ENCODE measurements around the gene CNPY1. TPM values are rescaled to one million over a fixed set of nuclear protein-coding genes. Genes with fewer than 3 reads are reported as not detected.

CNPY1 gene
- total and polyA plus RNA-seq, 4 donors: not detected

- ATAC-seq (ENCODE audit: insufficient read depth, low FRiP score): no peak
- TF ChIP-seq CTCF (IDR thresholded peaks at IDR 0.05; ENCODE audit: control extremely low read depth, extremely low read depth): no peak
- no peak overlapping the region for H3K9ac ChIP-seq (ENCODE audit: insufficient read depth in 1 of 2, low read length in 2 of 2)
Observed at GRCh38 chr7:155459700-155460461, 86.5 kb downstream of the CNPY1 start.

GRCh38 chr7:155458878-155459699 lies 87.3 kb downstream of the CNPY1 start:
- peaks cover 0 to 22% (median 3%) of the 10 kb centered on the region in 5 donors for H3K4me1 ChIP-seq (ENCODE audit: control insufficient read depth in 5 of 5, insufficient read depth in 5 of 5, low read length in 5 of 5)
- no peak overlapping the region for H3K4me3 ChIP-seq
- no peaks in the 10 kb centered on the region for H3K36me3 ChIP-seq (ENCODE audit: control insufficient read depth in 4 of 4, insufficient read depth in 4 of 4, low read length in 4 of 4)
- no peak for TF ChIP-seq CTCF (IDR thresholded peaks at IDR 0.05; ENCODE audit: control extremely low read depth, extremely low read depth)
- ATAC-seq (ENCODE audit: insufficient read depth, low FRiP score) (no peak), DNase-seq (no peak)
- peaks cover 35 to 81% (median 80%) of the 10 kb centered on the region in 3 donors for H3K27me3 ChIP-seq (ENCODE audit: control insufficient read depth in 3 of 3, insufficient read depth in 3 of 3, low read length in 2 of 3)
- H3K27ac ChIP-seq (ENCODE audit: low read depth in 1 of 2, low read length in 1 of 2): no peak overlapping the region
- peaks cover 0 to 11% (median 0%) of the 10 kb centered on the region in 4 donors for H3K9me3 ChIP-seq (ENCODE audit: control insufficient read depth in 4 of 4, insufficient read depth in 3 of 4, low read length in 3 of 4)
- WGBS, 2 donors: 2 to 3% methylated on average over 48 to 68 of the region's 68 CpGs
- H3K9ac ChIP-seq (ENCODE audit: insufficient read depth in 1 of 2, low read length in 2 of 2): no peak overlapping the region

More at GRCh38 chr7:155459700-155460461, 86.5 kb downstream of the CNPY1 start:
- Histone ChIP-seq H3K9me3 (ENCODE audit: control insufficient read depth in 4 of 4, insufficient read depth in 3 of 4, low read length in 3 of 4) (peaks cover 0 to 11% (median 0%) of the 10 kb centered on the region in 4 donors), H3K4me1 (ENCODE audit: control insufficient read depth in 5 of 5, insufficient read depth in 5 of 5, low read length in 5 of 5) (peaks cover 0 to 18% (median 3%) of the 10 kb centered on the region in 5 donors), H3K27me3 (ENCODE audit: control insufficient read depth in 3 of 3, insufficient read depth in 3 of 3, low read length in 2 of 3) (peaks cover 31 to 82% (median 80%) of the 10 kb centered on the region in 3 donors), H3K36me3 (ENCODE audit: control insufficient read depth in 4 of 4, insufficient read depth in 4 of 4, low read length in 4 of 4) (no peaks in the 10 kb centered on the region), H3K4me3 (no peak overlapping the region), H3K27ac (ENCODE audit: low read depth in 1 of 2, low read length in 1 of 2) (no peak overlapping the region)
- no peak for DNase-seq
- WGBS, 2 donors: 6 to 8% methylated on average over 34 of the region's 34 CpGs

GRCh38 chr7:155458111-155458877 lies 88.1 kb downstream of the CNPY1 start, which contains the start of gene EN2:
Gene EN2, plus strand, starts transcription at chr7:155458129. Its CDS starts 249 bp downstream, at chr7:155458378.
- Histone ChIP-seq H3K9ac (ENCODE audit: insufficient read depth in 1 of 2, low read length in 2 of 2) (no peak within 1 kb of the TSS), H3K4me1 (ENCODE audit: control insufficient read depth in 5 of 5, insufficient read depth in 5 of 5, low read length in 5 of 5) (peaks cover 0 to 24% (median 3%) of the 10 kb centered on the region in 5 donors), H3K27ac (ENCODE audit: low read depth in 1 of 2, low read length in 1 of 2) (no peak within 1 kb of the TSS), H3K36me3 (ENCODE audit: control insufficient read depth in 4 of 4, insufficient read depth in 4 of 4, low read length in 4 of 4) (no peaks in the 10 kb centered on the region), H3K9me3 (ENCODE audit: control insufficient read depth in 4 of 4, insufficient read depth in 3 of 4, low read length in 3 of 4) (peaks cover 0 to 13% (median 0%) of the 10 kb centered on the region in 4 donors), H3K27me3 (ENCODE audit: control insufficient read depth in 3 of 3, insufficient read depth in 3 of 3, low read length in 2 of 3) (peaks cover 34 to 81% (median 73%) of the 10 kb centered on the region in 3 donors), H3K4me3 (peak within 1 kb of the TSS; percentile 23)
- TF ChIP-seq CTCF (IDR thresholded peaks at IDR 0.05; ENCODE audit: control extremely low read depth, extremely low read depth): no peak
- no peak for DNase-seq
- WGBS, 2 donors: 0 to 2% methylated on average over 82 to 105 of the region's 105 CpGs
- no peak for ATAC-seq (ENCODE audit: insufficient read depth, low FRiP score)
